ENCODE data around the gene TDRD7.

- TF ChIP-seq NR2C2 (CRISPR knock-in tag; IDR thresholded peaks at IDR 0.05; ENCODE audit: borderline replicate concordance) (no peak), CTCF (CRISPR knock-in tag; IDR thresholded peaks at IDR 0.05) (no peak)
Measured at GRCh38 chr9:97438257-97438656, 26.4 kb downstream of the TDRD7 start.

Measured in HepG2 (cell line).